Fibroblast of skin of left biceps (primary cell): ENCODE results near the gene TP63.
A peak's percentile ranks its signal among the peaks of the same experiment; 100 is the strongest.

ENCODE experiments used
- DNase-seq, 2 experiments: peaks; one replicate each; pipeline ENCODE4 v3.0.0-alpha.2; 2013; ENCODE audit warnings: low read depth in 2 of 2

TP63 gene

GRCh38 chr3:189851682-189852081 lies 220.5 kb downstream of the TP63 start:
- DNase-seq = no peak

GRCh38 chr3:189853906-189854305 lies 222.7 kb downstream of the TP63 start:
- DNase-seq = no peak

- DNase-seq = no peak
Observed at GRCh38 chr3:189860296-189860695, 229.1 kb downstream of the TP63 start.

- peak; percentile 53 to 59 for DNase-seq
Observed at GRCh38 chr3:189862385-189862998, 231.3 kb downstream of the TP63 start.

GRCh38 chr3:189863031-189863430 lies 231.8 kb downstream of the TP63 start:
- DNase-seq = no peak

GRCh38 chr3:189868061-189868460 lies 236.9 kb downstream of the TP63 start:
- no peak for DNase-seq

GRCh38 chr3:189869165-189869564 lies 238.0 kb downstream of the TP63 start:
- DNase-seq = no peak

- no peak for DNase-seq
Observed at GRCh38 chr3:189871418-189871817, 240.2 kb downstream of the TP63 start.

- DNase-seq = no peak
Observed at GRCh38 chr3:189883113-189883753, 252.0 kb downstream of the TP63 start.

GRCh38 chr3:189890496-189890895 lies 259.3 kb downstream of the TP63 start:
- DNase-seq = no peak

GRCh38 chr3:189896533-189896932 lies 265.3 kb downstream of the TP63 start:
- no peak for DNase-seq

- DNase-seq = no peak
Observed at GRCh38 chr3:189897406-189897805, 266.2 kb downstream of the TP63 start.

- no peak for DNase-seq
Observed at GRCh38 chr3:189898559-189899153, 267.5 kb downstream of the TP63 start.

GRCh38 chr3:189899186-189899585 lies 268.0 kb downstream of the TP63 start:
- no peak for DNase-seq

GRCh38 chr3:189900578-189900977 lies 269.4 kb downstream of the TP63 start:
- no peak for DNase-seq

- no peak for DNase-seq
Observed at GRCh38 chr3:189901481-189901880, 270.3 kb downstream of the TP63 start.

GRCh38 chr3:189902230-189903186 lies 271.3 kb downstream of the TP63 start:
- DNase-seq = no peak

GRCh38 chr3:189903562-189904250 lies 272.5 kb downstream of the TP63 start:
- no peak for DNase-seq

- no peak for DNase-seq
Observed at GRCh38 chr3:189907803-189908202, 276.6 kb downstream of the TP63 start.

- DNase-seq = peak; percentile 50 to 59
Observed at GRCh38 chr3:189908646-189909045, 277.5 kb downstream of the TP63 start.

GRCh38 chr3:189909139-189909538 lies 277.9 kb downstream of the TP63 start:
- no peak for DNase-seq

- DNase-seq = no peak
Observed at GRCh38 chr3:189909573-189909972, 278.4 kb downstream of the TP63 start.
